Upper lobe of right lung (tissue), 1 donor: ENCODE measurements around the gene PPP1R26. TPM values are rescaled to one million over a fixed set of nuclear protein-coding genes. Genes with fewer than 3 reads are reported as not detected.

ENCODE experiments used
- ATAC-seq: fragments of 200-7000 bp; cut with Tn5 transposase; one replicate; pipeline ENCODE4 v1.9.1; 2020; ENCODE audit warnings: mild to moderate bottlenecking, moderate library complexity
- DNase-seq: peaks from one replicate; pipeline ENCODE4 v3.0.0-alpha.2; 2020
- H3K27ac ChIP-seq: fragments of 200-600 bp; one replicate; pipeline ENCODE4 v1.8.0; 2022
- H3K27me3 ChIP-seq: fragments of 200-600 bp; one replicate; pipeline ENCODE4 v1.8.0; 2022; ENCODE audit warnings: mild to moderate bottlenecking
- H3K36me3 ChIP-seq: fragments of 200-600 bp; one replicate; pipeline ENCODE4 v1.8.0; 2022
- H3K4me1 ChIP-seq: fragments of 200-600 bp; one replicate; pipeline ENCODE4 v1.8.0; 2022
- H3K4me3 ChIP-seq: fragments of 200-600 bp; one replicate; pipeline ENCODE4 v1.8.0; 2022; ENCODE audit warnings: mild to moderate bottlenecking
- H3K9me3 ChIP-seq: fragments of 200-600 bp; one replicate; pipeline ENCODE4 v1.8.0; 2022
- intact Hi-C: fragments of 100-400 bp; cut with DNase I; formaldehyde crosslinking; loops from one replicate; pipeline ENCODE4 v1.11.0; 2022
- total RNA-seq: library from RNA; stranded (reverse); fragmentation: NEBNext Ultra II Directional; extraction: Animal tissue kit (Norgen Biotek cat#: 25700); gene quantifications from one replicate; pipeline ENCODE4 v1.2.1, GENCODE V29; 2021
- TF ChIP-seq, protein P1 (sequence below): fragments of 200-600 bp; IDR thresholded peaks from one replicate; pipeline ENCODE4 v1.8.0; 2022; ENCODE audit warnings: antibody characterized with exemption
- donor health status: DM: no; HTN: yes; CAD: no; lungs with severe emphysema.

Gene PPP1R26
- total RNA-seq, 1 donor from 2014 or later = 27.5 TPM

DNA sequence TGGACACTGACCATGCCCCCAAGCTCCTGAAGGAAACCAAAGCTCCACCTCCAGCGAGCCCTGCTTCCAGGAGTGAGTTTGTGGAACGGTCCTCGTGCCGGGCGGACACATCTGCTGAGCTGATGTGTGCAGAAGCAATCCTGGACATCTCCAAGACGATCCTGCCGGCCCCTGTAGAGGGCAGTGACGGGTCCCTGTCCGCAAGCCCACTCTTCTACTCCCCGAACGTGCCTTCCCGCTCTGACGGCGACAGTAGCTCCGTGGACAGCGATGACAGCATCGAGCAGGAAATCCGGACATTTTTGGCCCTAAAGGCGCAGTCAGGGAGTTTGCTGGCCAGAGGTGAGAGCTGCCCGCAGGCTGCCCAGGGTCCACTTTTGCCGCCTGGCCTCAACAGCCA is 6.2 kb downstream of the PPP1R26 start:
- H3K27ac ChIP-seq = no peak overlapping the region
- intact Hi-C loops = no loop called here
- no peak for ATAC-seq
- no peaks in the 10 kb centered on the region for H3K9me3 ChIP-seq
- TF ChIP-seq, protein P1, sequence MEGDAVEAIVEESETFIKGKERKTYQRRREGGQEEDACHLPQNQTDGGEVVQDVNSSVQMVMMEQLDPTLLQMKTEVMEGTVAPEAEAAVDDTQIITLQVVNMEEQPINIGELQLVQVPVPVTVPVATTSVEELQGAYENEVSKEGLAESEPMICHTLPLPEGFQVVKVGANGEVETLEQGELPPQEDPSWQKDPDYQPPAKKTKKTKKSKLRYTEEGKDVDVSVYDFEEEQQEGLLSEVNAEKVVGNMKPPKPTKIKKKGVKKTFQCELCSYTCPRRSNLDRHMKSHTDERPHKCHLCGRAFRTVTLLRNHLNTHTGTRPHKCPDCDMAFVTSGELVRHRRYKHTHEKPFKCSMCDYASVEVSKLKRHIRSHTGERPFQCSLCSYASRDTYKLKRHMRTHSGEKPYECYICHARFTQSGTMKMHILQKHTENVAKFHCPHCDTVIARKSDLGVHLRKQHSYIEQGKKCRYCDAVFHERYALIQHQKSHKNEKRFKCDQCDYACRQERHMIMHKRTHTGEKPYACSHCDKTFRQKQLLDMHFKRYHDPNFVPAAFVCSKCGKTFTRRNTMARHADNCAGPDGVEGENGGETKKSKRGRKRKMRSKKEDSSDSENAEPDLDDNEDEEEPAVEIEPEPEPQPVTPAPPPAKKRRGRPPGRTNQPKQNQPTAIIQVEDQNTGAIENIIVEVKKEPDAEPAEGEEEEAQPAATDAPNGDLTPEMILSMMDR = no peak
- peaks cover 58% of the 10 kb centered on the region for H3K36me3 ChIP-seq
- no peaks in the 10 kb centered on the region for H3K27me3 ChIP-seq
- DNase-seq = no peak
- H3K4me1 ChIP-seq = peaks cover 10% of the 10 kb centered on the region
- no peak overlapping the region for H3K4me3 ChIP-seq

DNA sequence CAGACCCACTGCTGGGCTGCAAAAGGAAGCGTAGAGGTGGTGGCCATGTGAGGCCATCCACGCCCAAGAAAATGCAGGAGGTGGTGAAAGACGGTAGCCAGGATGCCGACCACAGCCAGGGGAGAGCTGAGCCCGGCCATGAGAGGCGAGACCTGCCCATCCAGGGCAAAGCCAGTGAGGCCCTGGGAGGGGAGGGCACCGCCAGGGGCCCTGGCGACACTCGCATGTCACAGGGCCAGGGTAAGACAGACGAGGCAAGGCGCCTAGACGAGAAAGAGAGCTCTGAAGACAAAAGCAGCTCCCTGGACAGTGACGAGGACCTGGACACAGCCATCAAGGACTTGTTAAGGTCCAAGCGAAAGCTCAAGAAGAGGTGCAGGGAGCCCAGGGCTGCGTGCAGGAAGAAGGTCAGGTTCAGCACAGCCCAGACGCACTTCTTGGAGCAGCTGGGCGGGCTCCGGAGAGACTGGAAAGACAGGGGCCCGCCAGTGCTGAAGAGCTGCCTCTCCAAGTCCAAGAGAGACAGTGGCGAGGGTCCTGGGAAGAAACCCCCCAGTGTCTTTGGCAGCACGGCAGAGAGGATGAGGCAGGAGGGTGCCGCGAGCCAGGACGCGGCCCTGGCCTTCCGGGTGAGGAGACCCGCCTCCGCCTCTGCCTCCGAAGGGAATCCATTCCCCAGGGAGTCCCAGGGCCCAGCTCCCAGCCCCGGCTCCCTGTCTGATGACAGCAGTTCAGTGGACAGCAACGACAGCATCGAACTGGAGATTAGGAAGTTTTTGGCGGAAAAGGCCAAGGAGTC is 6.9 kb downstream of the PPP1R26 start:
- Histone ChIP-seq H3K27ac (no peak overlapping the region), H3K36me3 (peaks cover 58% of the 10 kb centered on the region), H3K4me3 (no peak overlapping the region), H3K27me3 (no peaks in the 10 kb centered on the region), H3K4me1 (peaks cover 4% of the 10 kb centered on the region), H3K9me3 (no peaks in the 10 kb centered on the region)
- DNase-seq (no peak), ATAC-seq (no peak)
- TF ChIP-seq, protein P1 = no peak
- intact Hi-C loops = no loop called here

GRCh38 chr9:135487281-135488012 is 7.9 kb downstream of the PPP1R26 start:
- peaks cover 58% of the 10 kb centered on the region for H3K36me3 ChIP-seq
- ATAC-seq = no peak
- DNase-seq = no peak

GRCh38 chr9:135488013-135488330 is 8.4 kb downstream of the PPP1R26 start:
- Histone ChIP-seq H3K9me3 (no peaks in the 10 kb centered on the region), H3K27me3 (no peaks in the 10 kb centered on the region), H3K27ac (no peak overlapping the region), H3K4me1 (no peaks in the 10 kb centered on the region), H3K4me3 (no peak overlapping the region), H3K36me3 (peaks cover 58% of the 10 kb centered on the region)
- ATAC-seq = no peak
- intact Hi-C loops = no loop called here
- no peak for DNase-seq
- TF ChIP-seq, protein P1 = no peak

More at GRCh38 chr9:135487281-135488012, 7.9 kb downstream of the PPP1R26 start:
- H3K4me3 ChIP-seq = no peak overlapping the region
- no peaks in the 10 kb centered on the region for H3K9me3 ChIP-seq
- TF ChIP-seq, protein P1 = no peak
- H3K4me1 ChIP-seq = no peaks in the 10 kb centered on the region
- H3K27me3 ChIP-seq = no peaks in the 10 kb centered on the region
- intact Hi-C loops = no loop called here
- H3K27ac ChIP-seq = no peak overlapping the region

DNA sequence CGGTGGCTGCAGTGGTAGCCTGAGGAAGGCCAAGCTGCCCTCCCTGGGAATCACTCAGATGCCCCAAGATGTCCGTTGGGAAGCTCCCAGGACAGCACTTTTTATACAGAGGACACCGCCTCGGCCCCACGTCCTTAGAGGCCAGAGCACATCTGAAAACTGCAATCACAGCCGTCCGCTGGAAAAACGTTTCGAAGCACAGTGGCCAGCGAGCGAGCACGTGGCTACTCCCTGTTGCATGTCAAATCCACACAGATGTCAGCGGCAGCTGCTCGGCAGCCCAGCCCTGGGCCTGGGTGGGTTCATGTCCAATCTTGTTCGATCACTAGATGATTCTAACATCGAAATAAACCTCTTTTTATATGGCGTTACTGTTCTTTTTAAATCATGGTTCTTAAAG is 8.9 kb downstream of the PPP1R26 start:
- no peak for DNase-seq
- TF ChIP-seq, protein P1 = no peak

More for the DNA sequence above, 8.9 kb downstream of the PPP1R26 start:
- Histone ChIP-seq H3K9me3 (no peaks in the 10 kb centered on the region), H3K27me3 (no peaks in the 10 kb centered on the region), H3K36me3 (peaks cover 58% of the 10 kb centered on the region), H3K4me3 (no peak overlapping the region), H3K4me1 (no peaks in the 10 kb centered on the region), H3K27ac (no peak overlapping the region)
- ATAC-seq = no peak
- intact Hi-C loops = no loop called here
